Nephron (organoid): ENCODE results near the gene ST8SIA1.

Experiments used
- H3K27ac Mint-ChIP-seq, 3 experiments: 2 replicates each; pipeline ENCODE4 v1.8.0; 2020; ENCODE audit warnings: mixed read lengths in 3 of 3, mild to moderate bottlenecking in 2 of 3, moderate library complexity in 1 of 3
- H3K27me3 Mint-ChIP-seq: 2 replicates; pipeline ENCODE4 v1.8.0; 2021; ENCODE audit warnings: low read depth, mild to moderate bottlenecking, moderate library complexity, mixed read lengths
- H3K36me3 Mint-ChIP-seq: 2 replicates; pipeline ENCODE4 v1.8.0; 2020; ENCODE audit warnings: low read depth, mixed read lengths
- H3K4me1 Mint-ChIP-seq: 2 replicates; pipeline ENCODE4 v1.8.0; 2020; ENCODE audit warnings: mixed read lengths
- H3K4me3 Mint-ChIP-seq, 3 experiments: 2 replicates each; pipeline ENCODE4 v1.8.0; 2020; ENCODE audit warnings: mild to moderate bottlenecking in 3 of 3, mixed read lengths in 3 of 3, moderate library complexity in 2 of 3
- H3K9me3 Mint-ChIP-seq: 2 replicates; pipeline ENCODE4 v1.8.0; 2020; ENCODE audit warnings: mixed read lengths
- TF ChIP-seq, protein P1 (sequence below), 3 experiments: fragments of 200-600 bp; sonication (generic); IDR thresholded peaks; one replicate each; pipeline ENCODE4 v1.5.0; 2021; ENCODE audit warnings: antibody characterized with exemption in 3 of 3; ENCODE audit not compliant: unreplicated experiment in 3 of 3

The ST8SIA1 gene

DNA sequence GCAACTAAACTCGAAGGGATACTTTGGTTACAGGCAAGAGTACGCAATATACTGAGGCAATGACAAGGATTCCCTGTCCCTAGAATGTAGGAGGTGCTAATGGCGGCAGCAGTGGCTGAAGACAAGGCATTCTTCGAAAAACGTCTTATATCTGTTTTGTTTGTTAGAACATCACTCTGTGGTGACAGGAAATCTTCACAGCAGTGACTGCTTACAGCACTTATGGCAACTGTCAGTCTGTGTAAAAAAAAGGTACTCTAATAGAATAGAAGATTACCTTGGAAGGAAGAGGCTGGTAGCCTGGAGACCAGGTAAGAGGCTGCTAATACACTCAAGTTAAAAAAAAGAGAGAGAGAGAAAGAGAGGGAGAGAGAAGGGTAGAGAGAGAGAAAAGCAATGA, 131.7 kb downstream of the ST8SIA1 start:
- no peak overlapping the region for H3K4me3 Mint-ChIP-seq
- no peaks in the 10 kb centered on the region for H3K27me3 Mint-ChIP-seq

DNA sequence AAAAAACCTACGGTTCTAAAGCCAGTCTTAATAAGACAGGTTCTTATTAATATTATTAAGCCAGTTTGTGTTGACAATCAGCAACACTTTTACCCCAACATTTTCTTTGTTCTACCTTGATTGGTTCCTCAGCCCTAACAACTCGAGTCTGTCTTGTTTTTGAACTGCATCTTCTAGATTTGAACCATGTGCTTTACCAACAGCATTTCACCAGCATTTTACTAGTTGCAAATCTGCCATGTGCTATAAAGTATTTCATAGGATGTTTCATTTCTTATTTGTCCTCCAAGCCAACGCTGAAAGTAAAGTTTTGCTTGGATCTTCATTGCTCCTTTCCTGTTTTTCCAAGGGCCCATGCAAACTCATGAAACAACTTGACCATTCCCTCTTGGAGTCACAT, 133.4 kb downstream of the ST8SIA1 start:
- Mint-ChIP-seq H3K36me3 (peaks cover 19% of the 10 kb centered on the region), H3K27ac (no peak overlapping the region), H3K27me3 (no peaks in the 10 kb centered on the region), H3K9me3 (peaks cover 11% of the 10 kb centered on the region), H3K4me3 (no peak overlapping the region), H3K4me1 (peaks cover 4% of the 10 kb centered on the region)
- TF ChIP-seq, protein P1, sequence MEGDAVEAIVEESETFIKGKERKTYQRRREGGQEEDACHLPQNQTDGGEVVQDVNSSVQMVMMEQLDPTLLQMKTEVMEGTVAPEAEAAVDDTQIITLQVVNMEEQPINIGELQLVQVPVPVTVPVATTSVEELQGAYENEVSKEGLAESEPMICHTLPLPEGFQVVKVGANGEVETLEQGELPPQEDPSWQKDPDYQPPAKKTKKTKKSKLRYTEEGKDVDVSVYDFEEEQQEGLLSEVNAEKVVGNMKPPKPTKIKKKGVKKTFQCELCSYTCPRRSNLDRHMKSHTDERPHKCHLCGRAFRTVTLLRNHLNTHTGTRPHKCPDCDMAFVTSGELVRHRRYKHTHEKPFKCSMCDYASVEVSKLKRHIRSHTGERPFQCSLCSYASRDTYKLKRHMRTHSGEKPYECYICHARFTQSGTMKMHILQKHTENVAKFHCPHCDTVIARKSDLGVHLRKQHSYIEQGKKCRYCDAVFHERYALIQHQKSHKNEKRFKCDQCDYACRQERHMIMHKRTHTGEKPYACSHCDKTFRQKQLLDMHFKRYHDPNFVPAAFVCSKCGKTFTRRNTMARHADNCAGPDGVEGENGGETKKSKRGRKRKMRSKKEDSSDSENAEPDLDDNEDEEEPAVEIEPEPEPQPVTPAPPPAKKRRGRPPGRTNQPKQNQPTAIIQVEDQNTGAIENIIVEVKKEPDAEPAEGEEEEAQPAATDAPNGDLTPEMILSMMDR (IDR thresholded peaks at IDR 0.05; ENCODE audit: unreplicated experiment in 3 of 3): no peak

More for the DNA sequence above, 131.7 kb downstream of the ST8SIA1 start:
- peaks cover 11% of the 10 kb centered on the region for H3K9me3 Mint-ChIP-seq
- H3K36me3 Mint-ChIP-seq: peaks cover 19% of the 10 kb centered on the region
- peaks cover 4% of the 10 kb centered on the region for H3K4me1 Mint-ChIP-seq
- TF ChIP-seq, protein P1 (IDR thresholded peaks at IDR 0.05; ENCODE audit: unreplicated experiment in 3 of 3): no peak
- H3K27ac Mint-ChIP-seq: no peak overlapping the region

DNA sequence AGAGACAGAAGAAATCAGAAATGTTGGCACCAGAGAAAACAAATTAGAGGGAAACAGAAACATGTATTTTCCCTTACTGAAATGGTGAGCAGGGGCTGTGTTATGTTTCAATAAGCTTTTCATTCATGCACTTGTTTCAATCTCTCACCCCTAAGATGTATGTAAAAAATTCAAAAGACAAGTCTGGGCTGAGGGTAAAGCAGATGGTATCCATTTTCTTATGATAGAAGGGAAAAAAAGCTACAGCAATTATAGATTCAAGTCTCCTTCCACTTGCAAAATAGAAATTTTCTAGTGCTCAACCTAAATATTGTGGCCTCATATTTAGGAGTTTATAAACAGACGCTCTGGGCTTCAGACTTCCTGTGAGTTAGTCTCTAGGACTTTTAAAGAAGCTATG, 138.3 kb downstream of the ST8SIA1 start:
- Mint-ChIP-seq H3K4me3 (no peak overlapping the region), H3K4me1 (no peaks in the 10 kb centered on the region), H3K27me3 (no peaks in the 10 kb centered on the region), H3K9me3 (no peaks in the 10 kb centered on the region), H3K36me3 (no peaks in the 10 kb centered on the region), H3K27ac (no peak overlapping the region)
- TF ChIP-seq, protein P1 (IDR thresholded peaks at IDR 0.05; ENCODE audit: unreplicated experiment in 3 of 3): no peak

DNA sequence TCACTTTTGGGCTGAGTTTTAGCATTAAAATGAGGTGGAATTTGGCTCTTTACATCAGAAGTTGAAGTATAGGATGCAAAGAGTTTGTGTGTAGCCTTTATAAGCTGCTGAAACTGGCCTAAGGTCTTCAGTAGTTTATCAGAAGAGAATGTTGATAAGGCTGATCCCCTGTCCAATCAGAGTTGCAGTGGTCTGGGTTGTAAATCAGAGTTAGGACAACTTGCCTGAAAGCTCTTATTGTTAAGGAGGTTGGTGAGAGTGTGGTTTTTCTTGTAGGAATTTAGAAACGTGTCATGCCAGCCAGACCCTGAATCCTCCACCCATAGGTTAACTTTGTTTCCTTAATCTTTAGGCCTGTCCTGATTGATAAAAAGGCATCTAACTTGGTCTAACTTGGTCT, 143.5 kb downstream of the ST8SIA1 start:
- no peaks in the 10 kb centered on the region for H3K4me1 Mint-ChIP-seq
- no peak overlapping the region for H3K4me3 Mint-ChIP-seq
- H3K36me3 Mint-ChIP-seq: no peaks in the 10 kb centered on the region
- no peaks in the 10 kb centered on the region for H3K9me3 Mint-ChIP-seq
- H3K27ac Mint-ChIP-seq: no peak overlapping the region
- H3K27me3 Mint-ChIP-seq: no peaks in the 10 kb centered on the region
- TF ChIP-seq, protein P1 (IDR thresholded peaks at IDR 0.05; ENCODE audit: unreplicated experiment in 3 of 3): no peak

DNA sequence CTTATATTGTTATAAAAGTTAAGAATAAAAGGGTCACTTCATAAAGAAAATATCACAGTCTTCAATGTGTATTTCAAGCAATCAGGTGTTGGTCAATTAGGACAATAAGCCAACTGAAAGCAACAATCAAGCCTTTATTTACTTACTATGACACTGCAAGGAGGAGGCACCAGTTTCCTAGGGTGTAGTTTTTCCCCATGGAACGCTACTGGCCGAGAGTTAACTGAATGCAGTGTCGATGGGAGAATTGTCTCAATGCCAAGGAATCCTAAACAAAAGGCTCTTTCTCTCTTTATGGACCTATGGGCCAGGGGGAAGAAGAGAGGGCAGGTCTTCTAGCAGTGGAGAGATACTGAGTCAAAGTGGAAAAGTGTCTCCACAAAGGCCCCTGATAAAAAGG, 146.1 kb downstream of the ST8SIA1 start:
- H3K4me1 Mint-ChIP-seq: no peaks in the 10 kb centered on the region
- no peaks in the 10 kb centered on the region for H3K27me3 Mint-ChIP-seq
- H3K4me3 Mint-ChIP-seq: no peak overlapping the region
- no peak overlapping the region for H3K27ac Mint-ChIP-seq
- H3K36me3 Mint-ChIP-seq: no peaks in the 10 kb centered on the region
- H3K9me3 Mint-ChIP-seq: no peaks in the 10 kb centered on the region
- TF ChIP-seq, protein P1 (IDR thresholded peaks at IDR 0.05; ENCODE audit: unreplicated experiment in 3 of 3): no peak

DNA sequence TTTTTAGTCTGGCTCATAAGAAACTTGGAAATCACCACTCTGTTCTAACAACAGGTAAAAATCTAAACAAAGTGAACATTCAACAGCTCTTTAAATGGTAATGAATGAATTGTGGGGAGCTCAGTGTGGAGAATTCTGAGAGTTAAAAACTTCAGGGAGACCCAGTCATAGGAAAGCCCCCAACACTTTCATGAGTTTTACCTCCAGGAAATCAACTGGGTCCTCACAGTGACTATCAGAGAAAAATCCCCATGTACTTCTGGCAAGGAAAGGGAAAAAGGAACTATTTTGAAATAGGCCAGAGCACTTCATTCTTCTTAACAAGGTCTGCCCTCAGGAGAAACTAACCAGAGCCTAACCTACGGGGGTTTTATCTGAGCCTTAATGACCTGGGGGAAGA, 153.8 kb downstream of the ST8SIA1 start:
- Mint-ChIP-seq H3K4me3 (no peak overlapping the region), H3K36me3 (no peaks in the 10 kb centered on the region), H3K27me3 (no peaks in the 10 kb centered on the region), H3K4me1 (no peaks in the 10 kb centered on the region), H3K27ac (no peak overlapping the region), H3K9me3 (peaks cover 3% of the 10 kb centered on the region)
- TF ChIP-seq, protein P1 (IDR thresholded peaks at IDR 0.05; ENCODE audit: unreplicated experiment in 3 of 3): no peak
